HG02981 (cell line): ENCODE data around the gene SSX2.
"Not testable (repeated sequence)": the region's sequence is repeated elsewhere in the genome, so short reads cannot be mapped to it uniquely, and the experiment has no call there.

Source experiments
- ATAC-seq: cut with Tn5 transposase; IDR thresholded peaks from one replicate; pipeline ENCODE4 v1.9.1; 2021; ENCODE audit warnings: mild to moderate bottlenecking, moderate library complexity; ENCODE audit not compliant: unreplicated experiment

Gene SSX2, protein sequence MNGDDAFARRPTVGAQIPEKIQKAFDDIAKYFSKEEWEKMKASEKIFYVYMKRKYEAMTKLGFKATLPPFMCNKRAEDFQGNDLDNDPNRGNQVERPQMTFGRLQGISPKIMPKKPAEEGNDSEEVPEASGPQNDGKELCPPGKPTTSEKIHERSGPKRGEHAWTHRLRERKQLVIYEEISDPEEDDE

GRCh38 chrX:52707078-52707477 is at the start of gene SSX2:
Gene SSX2, minus strand, starts transcription at chrX:52707178. Its CDS starts 1,429 bp downstream, at chrX:52705749.
- not testable (repeated sequence) for ATAC-seq

DNA sequence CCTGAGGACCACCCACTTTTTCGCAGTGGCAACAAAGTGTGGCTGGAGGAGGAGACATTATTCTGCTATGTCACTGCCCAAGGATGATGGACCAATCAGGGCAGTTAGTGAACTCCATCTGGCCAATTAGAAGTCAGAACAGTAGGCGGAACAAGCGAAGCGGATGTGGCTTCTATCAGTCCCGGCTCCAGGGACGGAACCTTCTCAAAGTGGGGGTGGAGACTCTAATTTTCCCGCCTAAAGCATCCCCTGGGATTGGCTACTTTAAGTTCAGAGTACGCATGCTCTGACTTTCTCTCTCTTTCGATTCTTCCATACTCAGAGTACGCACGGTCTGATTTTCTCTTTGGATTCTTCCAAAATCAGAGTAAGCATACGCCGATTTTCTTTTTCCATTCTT is 44.0 kb upstream of the SSX2 start, which contains the start of gene SSX2B:
TSS of gene SSX2B (plus strand) at position 301 of the 400 bp plus-strand sequence. CDS start 1,429 bp downstream, outside the sequence.
- ATAC-seq, result not testable (repeated sequence)

DNA sequence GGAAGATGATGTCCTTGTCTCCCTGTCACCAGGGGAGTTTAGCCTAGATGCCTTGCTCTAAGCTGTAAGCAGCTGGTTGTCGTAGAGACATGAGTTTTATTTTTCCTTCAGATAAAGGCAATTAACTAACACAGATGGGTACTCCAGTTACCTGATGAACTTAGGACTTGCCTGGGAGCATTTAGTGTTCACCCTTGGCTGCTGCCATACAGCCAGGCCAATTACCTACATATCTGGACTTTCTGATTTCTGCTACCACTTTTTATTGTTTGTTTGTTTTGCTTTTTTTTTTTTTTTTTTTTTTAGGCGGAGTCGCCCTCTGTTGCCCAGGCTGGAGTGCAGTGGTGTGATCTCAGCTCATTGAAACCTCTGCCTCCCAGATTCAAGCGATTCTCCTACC is 14.9 kb downstream of the SSX2 start:
- ATAC-seq, result not testable (repeated sequence)

DNA sequence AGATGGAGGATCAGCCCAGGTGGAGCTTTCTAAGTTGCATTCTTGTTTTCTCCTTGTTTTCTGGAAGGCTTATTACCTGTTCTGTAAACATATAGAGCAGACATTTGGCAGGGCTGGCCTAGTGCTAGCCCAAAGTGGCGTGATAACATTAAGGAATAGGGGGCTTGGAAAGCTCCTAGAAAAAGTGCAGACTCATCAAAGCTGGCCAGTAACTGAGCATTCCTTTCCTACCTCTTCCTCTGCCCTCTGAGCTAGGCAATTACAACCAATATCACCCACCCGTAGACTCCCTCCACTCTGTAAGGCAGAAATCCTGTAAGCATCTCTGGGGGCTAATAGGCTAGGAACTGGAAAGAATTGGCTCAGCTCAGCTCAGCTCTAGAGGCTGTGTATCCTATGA is 44.8 kb downstream of the SSX2 start:
- ATAC-seq, result not testable (repeated sequence)

GRCh38 chrX:52655475-52655874 is 51.5 kb downstream of the SSX2 start:
- not testable (repeated sequence) for ATAC-seq

GRCh38 chrX:52654800-52655199 is 52.2 kb downstream of the SSX2 start, which contains the start of gene SSX7:
Gene SSX7, minus strand, starts transcription at chrX:52654900. Its CDS starts 1,428 bp downstream, at chrX:52653472.
- not testable (repeated sequence) for ATAC-seq

DNA sequence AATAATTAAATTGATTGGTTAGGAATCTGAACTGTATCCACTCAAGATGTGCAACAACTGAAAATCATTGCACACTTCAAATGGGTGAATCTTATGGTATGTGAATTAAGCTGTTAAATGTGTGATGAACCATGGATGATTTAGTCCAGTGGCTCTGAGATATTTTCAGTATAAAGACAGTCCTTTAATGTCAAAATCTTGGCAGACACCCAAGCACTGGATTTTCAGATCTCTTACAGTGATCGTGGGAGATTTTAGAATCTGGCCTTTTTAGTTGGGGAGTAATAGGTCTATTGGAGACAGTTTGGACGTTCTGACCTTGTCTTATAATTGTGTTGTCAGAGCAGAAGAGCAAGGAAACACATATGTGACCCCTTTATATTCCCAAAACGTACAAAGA is 56.3 kb downstream of the SSX2 start:
- ATAC-seq, result not testable (repeated sequence)

- not testable (repeated sequence) for ATAC-seq
Observed at GRCh38 chrX:52648956-52649355, 58.0 kb downstream of the SSX2 start.
